HG03520 (cell line): ENCODE measurements around the gene LRRC17.

Experiments
- ATAC-seq: cut with Tn5 transposase; IDR thresholded peaks from one replicate; pipeline ENCODE4 v1.9.1; 2021; ENCODE audit warnings: mild to moderate bottlenecking, moderate library complexity; ENCODE audit not compliant: unreplicated experiment

Gene LRRC17, protein sequence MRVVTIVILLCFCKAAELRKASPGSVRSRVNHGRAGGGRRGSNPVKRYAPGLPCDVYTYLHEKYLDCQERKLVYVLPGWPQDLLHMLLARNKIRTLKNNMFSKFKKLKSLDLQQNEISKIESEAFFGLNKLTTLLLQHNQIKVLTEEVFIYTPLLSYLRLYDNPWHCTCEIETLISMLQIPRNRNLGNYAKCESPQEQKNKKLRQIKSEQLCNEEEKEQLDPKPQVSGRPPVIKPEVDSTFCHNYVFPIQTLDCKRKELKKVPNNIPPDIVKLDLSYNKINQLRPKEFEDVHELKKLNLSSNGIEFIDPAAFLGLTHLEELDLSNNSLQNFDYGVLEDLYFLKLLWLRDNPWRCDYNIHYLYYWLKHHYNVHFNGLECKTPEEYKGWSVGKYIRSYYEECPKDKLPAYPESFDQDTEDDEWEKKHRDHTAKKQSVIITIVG

DNA sequence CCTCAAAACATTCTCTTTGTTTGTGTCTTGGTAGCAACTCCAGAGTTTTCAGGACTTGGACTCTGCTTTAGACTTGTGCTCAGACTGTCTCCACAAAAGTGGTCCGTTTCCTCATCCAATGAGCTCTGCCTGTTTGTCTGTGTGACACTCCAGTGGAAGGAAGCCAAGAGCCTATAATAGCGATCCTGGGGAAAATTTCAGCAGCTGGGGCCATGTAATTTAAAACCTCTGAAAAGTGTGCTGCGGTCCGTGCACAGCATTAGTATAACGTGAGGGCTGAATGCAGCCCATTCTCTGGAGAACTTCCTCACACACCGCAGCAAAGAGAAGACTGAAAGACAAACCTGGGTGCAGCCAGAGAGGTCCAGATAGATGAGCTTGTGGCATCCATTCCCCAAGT lies at the start of gene LRRC17:
Gene LRRC17 (plus strand): TSS at position 259 of the 400 bp plus-strand sequence. CDS start 20,914 bp downstream, outside the sequence.
- no peak for ATAC-seq

DNA sequence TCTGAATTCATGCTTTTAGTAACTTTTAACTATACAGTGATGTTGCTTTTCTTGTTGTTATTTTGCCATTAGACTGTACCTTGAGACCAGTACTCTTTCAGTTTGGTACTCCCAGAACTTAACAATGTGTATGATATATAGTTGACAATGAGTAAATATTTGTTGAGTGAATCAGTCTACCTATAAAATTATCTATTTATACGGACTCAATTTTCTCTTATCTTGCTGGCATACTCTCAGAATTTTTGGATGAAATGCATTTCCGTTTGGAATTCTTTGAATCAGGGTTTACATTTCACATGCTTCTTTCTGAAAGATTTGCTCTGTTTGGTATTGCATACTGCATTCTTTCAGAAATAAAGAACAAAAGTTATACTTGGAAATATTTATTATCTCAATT lies 47.8 kb upstream of the LRRC17 start:
- ATAC-seq = no peak

DNA sequence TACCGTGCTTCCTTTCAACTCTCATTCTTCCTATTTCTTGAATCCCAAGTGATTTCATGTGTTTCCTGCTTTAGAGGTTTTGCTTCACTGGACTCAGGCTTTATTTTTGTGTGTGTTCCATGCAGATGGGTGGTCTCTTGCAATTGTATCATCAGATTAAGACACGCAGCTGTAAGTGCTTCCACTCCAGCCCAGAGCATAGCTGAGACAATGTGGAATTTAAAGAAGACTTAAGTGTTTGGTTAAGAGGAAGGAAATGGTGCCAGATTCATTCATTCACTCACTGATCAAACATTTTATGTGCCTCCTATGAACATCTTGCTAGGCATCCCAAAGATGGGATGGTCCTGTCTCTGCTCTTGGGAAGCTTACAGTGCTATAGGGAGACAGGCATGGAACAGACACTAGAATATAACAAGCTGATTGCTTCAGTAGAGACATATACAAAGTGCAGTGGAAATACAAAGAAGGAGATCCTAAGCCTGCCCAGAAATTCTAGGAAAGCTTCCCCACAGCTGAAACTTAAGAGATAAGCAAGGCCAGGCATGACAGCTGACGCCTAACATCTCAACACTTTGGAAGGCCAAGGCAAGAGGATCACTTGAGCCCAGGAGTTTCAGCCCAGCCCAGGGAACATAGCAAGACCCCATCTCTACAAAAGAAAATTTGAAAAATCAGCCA lies 46.1 kb upstream of the LRRC17 start:
- ATAC-seq = no peak

GRCh38 chr7:102869195-102869594 lies 43.6 kb upstream of the LRRC17 start:
- no peak for ATAC-seq

- no peak for ATAC-seq
Observed at GRCh38 chr7:102872460-102872859, 40.3 kb upstream of the LRRC17 start.

GRCh38 chr7:102873470-102874165 lies 39.2 kb upstream of the LRRC17 start:
- peak; percentile 22 for ATAC-seq

GRCh38 chr7:102874166-102874829 lies 38.5 kb upstream of the LRRC17 start:
- ATAC-seq = peak; percentile 99

DNA sequence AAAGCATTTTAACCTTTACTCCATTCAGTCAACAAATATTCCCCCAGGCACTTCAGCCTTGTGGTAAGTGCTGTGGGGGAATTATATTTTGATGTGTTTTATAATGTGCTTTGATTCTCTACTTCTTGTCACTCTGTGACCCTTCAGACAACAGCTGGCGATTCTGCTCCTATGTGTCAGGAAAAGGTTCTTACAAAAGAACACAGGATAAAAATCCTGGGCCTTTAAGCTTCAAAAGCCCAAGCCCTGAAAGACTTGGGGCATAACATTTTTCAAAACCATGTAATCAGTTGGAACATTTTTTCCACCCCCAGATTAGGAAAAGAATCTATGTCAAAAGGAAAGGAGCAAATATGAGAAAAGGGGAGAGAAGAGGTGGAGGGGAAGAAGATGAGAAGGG lies 37.8 kb upstream of the LRRC17 start:
- no peak for ATAC-seq

GRCh38 chr7:102875700-102876295 lies 37.0 kb upstream of the LRRC17 start:
- no peak for ATAC-seq

DNA sequence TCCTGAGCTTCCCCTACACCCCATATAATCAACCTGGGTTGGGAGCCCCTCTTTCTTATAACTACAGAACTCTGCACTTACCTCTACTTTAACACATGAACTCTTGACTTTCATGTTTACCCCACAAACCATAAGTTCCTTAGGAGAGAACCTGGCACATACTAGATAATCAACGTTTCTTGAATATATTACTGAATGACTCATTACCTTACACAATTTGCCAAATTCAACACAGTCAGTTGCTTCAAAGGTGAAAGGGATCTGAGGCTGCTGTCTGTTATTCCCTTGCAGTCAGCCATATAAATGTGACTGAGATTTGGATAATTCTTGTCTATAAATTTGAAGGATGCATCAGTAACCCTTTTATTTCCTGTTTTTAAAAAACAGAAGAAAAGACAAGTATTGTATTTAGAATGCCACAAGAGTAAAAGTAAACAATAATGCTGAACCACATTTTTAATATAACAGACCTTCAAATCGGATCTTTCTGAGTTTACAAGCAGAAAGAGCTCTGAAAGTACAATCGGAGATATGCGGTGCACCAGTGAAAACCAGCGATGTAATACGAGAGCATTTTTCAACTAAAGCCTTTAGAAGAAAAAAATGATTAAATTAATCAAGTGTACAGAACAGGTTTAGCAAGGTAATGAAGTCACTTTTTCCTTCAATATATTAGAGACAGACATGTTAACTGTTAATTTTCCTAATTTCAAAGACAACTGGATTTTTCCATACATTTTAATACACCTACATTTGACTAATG lies 29.5 kb upstream of the LRRC17 start:
- no peak for ATAC-seq

DNA sequence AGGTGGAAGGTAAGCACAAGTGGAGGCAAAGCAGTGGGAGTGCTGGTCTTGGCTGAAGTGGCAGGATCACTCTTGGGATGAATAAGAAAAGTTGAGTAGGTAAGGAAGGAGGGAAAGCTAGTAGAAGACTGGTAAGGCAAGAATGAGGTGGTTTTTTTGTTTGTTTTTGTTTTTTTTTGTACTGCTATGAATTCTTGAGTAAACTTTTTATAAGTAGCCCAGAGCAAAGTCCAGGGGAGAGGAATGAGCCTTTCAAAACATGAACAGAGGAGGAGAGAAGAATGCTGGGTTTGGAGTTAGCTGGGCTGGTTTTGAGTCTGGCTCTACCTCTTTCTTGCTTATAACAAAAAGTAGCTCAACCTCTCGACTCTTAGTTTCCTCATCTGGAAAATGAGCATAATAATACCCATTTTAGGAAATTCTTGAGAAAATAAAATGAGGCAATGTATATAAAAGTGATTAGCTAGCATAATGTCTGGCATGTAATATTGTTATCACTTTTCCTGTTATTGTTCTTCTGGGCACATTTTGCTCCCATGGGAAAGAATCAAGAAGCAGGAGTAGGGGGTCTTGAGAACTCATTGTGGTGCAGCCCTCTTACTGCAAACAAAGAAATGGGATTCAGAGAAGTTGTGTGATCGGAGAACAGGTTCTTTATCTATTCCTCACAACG lies 24.1 kb upstream of the LRRC17 start:
- ATAC-seq = no peak

DNA sequence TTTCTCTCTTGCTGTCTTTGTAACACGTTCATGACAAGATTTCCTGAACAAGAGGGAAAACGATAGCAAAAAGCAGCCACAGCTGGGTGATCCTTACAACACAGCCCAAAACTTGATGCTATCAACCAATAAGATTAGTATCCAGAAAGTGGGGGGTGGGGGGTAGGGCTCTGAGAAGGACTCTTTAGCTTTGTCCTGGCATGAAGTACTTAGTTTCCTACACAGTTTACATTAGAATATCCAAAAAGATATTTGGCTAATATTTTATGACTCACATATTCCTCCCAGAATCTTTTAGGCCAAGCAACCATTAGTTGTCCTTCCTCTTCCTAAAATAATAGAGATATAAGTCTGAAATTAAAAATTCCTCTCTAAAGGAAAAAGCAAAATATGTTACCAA lies 22.9 kb upstream of the LRRC17 start:
- ATAC-seq = no peak

GRCh38 chr7:102890292-102890970 lies 22.4 kb upstream of the LRRC17 start:
- ATAC-seq = no peak

GRCh38 chr7:102890971-102891692 lies 21.7 kb upstream of the LRRC17 start:
- ATAC-seq = no peak

- no peak for ATAC-seq
Observed at GRCh38 chr7:102891693-102892261, 21.0 kb upstream of the LRRC17 start.

DNA sequence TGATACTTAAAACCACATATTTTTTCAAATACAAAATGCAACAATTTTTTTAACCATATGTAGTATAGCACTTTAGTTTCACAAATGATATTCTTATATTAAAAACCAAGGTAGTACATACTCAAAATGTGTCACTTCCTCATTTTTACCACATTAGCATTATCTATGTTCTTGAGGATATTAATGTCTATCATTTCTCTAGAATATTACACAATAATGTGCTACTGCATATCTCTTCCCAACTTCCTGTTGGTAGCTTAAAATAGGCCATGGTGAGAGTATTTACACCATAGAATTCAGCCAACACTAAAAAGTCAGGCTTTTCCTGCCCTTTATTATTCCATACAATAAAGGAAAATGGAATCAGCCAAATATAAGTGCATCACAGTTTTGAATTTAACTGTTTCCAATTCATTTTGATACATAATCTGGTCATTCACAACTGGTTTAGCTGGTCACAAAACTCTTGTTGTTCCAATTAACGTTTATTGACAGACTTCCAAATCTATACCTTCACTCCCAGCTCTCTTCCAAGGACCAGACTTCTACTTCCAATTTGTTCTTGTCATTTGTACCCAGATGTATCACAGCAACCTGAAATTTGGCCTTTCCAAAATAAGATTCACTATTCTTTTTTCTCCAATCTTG lies 20.0 kb upstream of the LRRC17 start:
- no peak for ATAC-seq

DNA sequence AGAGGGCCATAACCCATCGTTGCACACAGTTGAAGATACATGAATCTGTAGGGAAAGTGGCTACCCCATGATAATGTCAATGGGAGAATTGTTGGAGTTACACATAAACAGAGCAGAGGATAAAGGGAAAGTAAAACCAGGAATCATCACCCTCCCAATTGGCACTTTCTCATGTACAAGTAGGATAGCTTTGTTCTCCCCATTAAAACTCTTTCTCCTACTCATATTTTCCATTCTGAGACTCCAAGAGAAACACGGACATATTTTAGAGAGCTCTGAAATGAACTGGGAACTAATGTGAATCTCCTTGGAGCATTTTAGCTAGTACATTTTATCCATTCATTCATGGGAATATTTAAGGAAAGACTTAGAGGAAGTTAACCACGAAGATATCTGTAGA lies 17.2 kb upstream of the LRRC17 start:
- no peak for ATAC-seq
